ENCODE measurements around the gene SLC23A1.
A peak's percentile ranks its signal among the peaks of the same experiment; 100 is the strongest.

Gene SLC23A1

DNA sequence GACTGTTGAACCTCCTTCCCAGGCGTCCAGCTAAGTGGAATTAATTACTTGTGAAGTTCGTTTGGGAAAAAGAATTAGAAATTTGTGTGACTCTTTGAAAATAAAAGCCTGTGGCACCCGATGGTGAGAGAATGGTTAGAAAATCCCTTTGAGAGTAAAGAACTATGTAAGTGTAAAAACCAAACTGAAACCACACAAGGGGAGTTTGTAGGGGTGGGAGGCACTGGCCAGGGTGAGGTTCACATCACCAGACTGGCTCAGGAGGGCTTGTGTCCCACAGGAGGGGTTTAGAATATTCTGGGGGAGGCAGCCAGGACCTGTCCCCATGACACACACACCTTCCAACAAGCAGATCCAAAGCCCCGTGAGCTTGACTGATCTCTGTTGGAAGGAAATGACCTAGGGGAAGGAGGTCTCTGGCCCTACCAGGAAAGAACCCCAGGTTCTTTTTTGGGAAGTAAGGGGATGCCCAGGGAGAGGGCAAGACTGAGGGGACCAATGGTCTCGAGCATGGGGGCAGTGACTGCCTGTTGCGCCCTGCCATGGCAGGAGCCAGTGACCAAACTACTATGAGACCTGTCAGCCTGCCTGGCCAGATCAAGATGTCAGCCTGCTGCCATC is 16.5 kb upstream of the SLC23A1 start:
- Histone ChIP-seq H3K36me3 (replicated peaks) (no peaks in the 10 kb centered on the region), H3K27ac (no peak overlapping the region), H3K27me3 (replicated peaks) (no peaks in the 10 kb centered on the region), H3K4me3 (ENCODE audit: low read depth, low read length) (no peak overlapping the region)
- DNase-seq, result no peak
- in situ Hi-C loops (cut with HindIII; ENCODE audit: low pct_ligation_motif_present, low sequenced_read_pairs), result loop anchor here (25.0 kb wide), 1 partner anchor 363 kb away; no protein-coding TSS in a partner anchor
- TF ChIP-seq, protein P1, sequence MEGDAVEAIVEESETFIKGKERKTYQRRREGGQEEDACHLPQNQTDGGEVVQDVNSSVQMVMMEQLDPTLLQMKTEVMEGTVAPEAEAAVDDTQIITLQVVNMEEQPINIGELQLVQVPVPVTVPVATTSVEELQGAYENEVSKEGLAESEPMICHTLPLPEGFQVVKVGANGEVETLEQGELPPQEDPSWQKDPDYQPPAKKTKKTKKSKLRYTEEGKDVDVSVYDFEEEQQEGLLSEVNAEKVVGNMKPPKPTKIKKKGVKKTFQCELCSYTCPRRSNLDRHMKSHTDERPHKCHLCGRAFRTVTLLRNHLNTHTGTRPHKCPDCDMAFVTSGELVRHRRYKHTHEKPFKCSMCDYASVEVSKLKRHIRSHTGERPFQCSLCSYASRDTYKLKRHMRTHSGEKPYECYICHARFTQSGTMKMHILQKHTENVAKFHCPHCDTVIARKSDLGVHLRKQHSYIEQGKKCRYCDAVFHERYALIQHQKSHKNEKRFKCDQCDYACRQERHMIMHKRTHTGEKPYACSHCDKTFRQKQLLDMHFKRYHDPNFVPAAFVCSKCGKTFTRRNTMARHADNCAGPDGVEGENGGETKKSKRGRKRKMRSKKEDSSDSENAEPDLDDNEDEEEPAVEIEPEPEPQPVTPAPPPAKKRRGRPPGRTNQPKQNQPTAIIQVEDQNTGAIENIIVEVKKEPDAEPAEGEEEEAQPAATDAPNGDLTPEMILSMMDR (IDR thresholded peaks at IDR 0.05; ENCODE audit: low read depth, low read length, missing control alignments), result no peak

DNA sequence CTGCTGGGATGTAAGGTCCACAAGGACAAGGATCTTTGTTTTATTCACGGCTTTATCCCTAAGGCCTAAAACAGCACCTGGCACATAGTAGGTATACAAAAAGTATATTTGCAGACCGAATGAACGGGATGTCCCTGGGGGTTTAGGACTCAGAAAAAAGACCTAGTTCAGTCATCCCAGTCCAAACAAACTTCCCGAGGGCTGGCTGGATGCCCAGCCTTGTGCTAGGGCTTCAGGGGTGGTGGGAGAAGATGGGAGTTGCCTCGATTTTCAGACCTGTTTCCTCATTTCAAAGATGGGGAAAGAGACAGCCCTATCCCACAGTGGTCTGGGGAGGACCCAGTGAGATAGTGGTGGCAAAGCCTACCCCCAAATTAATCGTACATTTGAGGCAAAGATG is 14.8 kb upstream of the SLC23A1 start:
- TF ChIP-seq, protein P1 (IDR thresholded peaks at IDR 0.05; ENCODE audit: low read depth, low read length, missing control alignments), result no peak
- in situ Hi-C loops (cut with HindIII; ENCODE audit: low pct_ligation_motif_present, low sequenced_read_pairs), result no loop called here
- Histone ChIP-seq H3K27me3 (replicated peaks) (peaks cover 4% of the 10 kb centered on the region), H3K36me3 (replicated peaks) (no peaks in the 10 kb centered on the region), H3K4me3 (ENCODE audit: low read depth, low read length) (no peak overlapping the region), H3K27ac (no peak overlapping the region)
- DNase-seq, result no peak

DNA sequence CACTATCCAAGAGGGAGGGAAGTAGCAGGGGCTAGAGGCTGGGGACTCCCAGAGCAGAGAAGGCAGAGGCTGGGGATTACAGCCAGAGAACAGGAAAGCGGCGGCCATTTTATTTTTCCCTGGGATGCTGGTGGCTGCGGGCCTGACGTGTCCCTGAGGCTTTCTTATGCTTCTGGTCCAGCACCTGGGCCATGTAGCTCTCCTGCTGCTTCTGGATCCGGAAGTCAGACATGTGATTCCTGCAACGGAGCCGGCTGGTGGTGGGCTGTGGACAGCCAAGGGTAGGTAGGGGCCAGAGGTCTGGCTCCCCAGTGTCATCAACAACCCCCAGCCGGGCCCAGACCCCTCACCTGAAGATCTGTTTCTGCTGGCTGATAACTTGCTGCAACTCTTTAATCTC is 13.6 kb upstream of the SLC23A1 start:
- no peak overlapping the region for H3K4me3 ChIP-seq (ENCODE audit: low read depth, low read length)
- TF ChIP-seq, protein P1 (IDR thresholded peaks at IDR 0.05; ENCODE audit: low read depth, low read length, missing control alignments), result no peak
- H3K36me3 ChIP-seq (replicated peaks), result no peaks in the 10 kb centered on the region
- no peak overlapping the region for H3K27ac ChIP-seq
- H3K27me3 ChIP-seq (replicated peaks), result peaks cover 4% of the 10 kb centered on the region
- no peak for DNase-seq
- in situ Hi-C loops (cut with HindIII; ENCODE audit: low pct_ligation_motif_present, low sequenced_read_pairs), result no loop called here

DNA sequence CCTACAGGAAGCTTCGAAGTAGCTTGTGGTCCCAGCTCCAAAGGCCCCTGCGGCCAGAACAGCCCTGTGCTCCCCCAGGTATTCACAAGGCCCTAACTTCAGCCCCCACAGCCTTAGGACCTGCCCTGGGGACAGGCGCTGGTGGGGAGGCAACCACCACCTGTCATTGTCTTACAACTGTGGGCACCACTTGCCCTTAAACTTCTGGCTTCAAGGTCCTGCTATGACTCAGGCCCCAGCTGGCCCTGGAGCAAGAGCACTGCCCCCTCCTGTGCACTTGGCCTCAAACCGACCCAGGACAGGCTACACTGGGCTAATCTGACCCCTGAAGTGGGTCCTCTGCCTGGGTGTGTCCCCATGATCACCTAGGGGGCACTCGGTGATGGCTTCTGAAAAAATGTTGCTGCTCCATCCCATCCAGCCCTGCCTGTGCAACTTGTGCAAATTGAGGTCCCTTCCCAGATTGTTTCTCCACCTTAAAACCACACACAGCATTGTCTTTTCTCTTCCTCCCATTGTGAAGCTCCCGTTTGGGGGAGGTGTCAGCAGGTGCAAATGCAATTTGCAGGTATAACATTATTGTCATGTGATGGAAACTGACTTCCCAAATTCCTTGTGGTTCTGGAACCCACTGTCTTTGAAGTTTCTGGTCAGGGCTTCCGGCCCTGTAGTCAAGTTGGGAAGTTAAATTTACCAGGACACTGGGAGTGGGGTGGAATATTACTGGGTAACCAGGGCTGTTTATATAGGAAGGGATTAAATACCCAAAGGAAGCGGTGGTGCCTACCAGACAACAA is 12.9 kb upstream of the SLC23A1 start:
- DNase-seq, result no peak
- TF ChIP-seq, protein P1 (IDR thresholded peaks at IDR 0.05; ENCODE audit: low read depth, low read length, missing control alignments), result no peak
- no peak overlapping the region for H3K4me3 ChIP-seq (ENCODE audit: low read depth, low read length)
- no peak overlapping the region for H3K27ac ChIP-seq
- H3K36me3 ChIP-seq (replicated peaks), result no peaks in the 10 kb centered on the region
- H3K27me3 ChIP-seq (replicated peaks), result peaks cover 4% of the 10 kb centered on the region
- in situ Hi-C loops (cut with HindIII; ENCODE audit: low pct_ligation_motif_present, low sequenced_read_pairs), result no loop called here

DNA sequence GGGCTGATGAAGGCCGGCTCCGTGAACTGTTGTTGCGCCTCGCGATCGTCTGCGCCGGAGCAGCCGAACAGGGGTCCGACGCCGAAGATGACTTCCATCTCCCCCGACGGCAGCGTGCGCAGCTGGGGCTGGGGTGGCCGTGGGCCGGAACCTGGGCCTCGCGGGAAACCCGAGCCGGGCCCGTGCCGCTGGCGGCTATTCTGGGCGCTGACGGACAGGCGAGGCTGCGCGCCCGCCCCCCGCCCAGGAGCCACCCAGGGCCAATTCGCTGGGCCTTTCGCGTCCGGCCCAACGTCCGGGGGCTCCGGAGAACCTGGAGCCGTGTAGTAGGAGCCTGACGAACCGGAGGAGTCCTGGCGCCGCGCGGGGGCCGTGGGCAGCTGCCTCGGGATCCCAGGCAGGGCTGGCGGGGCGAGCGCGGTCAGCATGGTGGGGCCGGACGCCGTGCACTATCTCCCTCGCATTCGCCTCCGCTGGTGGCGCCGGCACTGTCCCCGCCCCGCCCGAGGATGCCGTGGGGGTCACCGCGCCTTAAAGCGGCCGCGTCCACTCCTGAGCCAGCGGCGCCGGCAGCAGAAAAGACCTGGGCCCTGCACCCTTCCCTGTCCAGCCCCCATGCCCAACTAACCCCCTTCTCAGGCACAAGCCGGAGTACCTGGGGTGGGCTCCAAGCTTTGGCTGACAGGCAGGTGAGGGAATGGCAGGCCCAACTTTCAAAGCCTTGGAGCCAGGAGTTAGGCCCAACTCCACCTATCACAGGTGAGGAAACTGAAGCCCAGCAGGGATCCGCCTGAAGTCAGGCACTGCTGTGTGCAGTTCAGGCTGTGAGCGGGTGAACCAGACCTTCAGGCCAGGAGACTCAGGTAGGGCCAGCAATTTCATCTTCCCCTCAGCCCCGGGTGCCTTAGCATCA is 11.8 kb upstream of the SLC23A1 start, which contains the start of gene PROB1:
Gene PROB1 (minus strand): TSS at position 451 of the 913 bp plus-strand sequence. CDS start 23 bp downstream, at position 428.
- Histone ChIP-seq H3K27me3 (replicated peaks) (peaks cover 4% of the 10 kb centered on the region), H3K4me3 (ENCODE audit: low read depth, low read length) (peak within 1 kb of the TSS; percentile 49), H3K36me3 (replicated peaks) (no peaks in the 10 kb centered on the region), H3K27ac (no peak within 1 kb of the TSS)
- TF ChIP-seq, protein P1 (IDR thresholded peaks at IDR 0.05; ENCODE audit: low read depth, low read length, missing control alignments), result no peak
- no peak for DNase-seq
- in situ Hi-C loops (cut with HindIII; ENCODE audit: low pct_ligation_motif_present, low sequenced_read_pairs), result no loop called here
